T-helper 9 cell (primary cell): ENCODE data around the gene FBL.
"Not testable (repeated sequence)": the region's sequence is repeated elsewhere in the genome, so short reads cannot be mapped to it uniquely, and the experiment has no call there.

Experiments
- DNase-seq: peaks from one replicate; pipeline ENCODE4 v3.0.0-alpha.2; 2020

FBL gene

GRCh38 chr19:39824143-39825092 lies 21.8 kb downstream of the FBL start:
- peak; percentile 78 for DNase-seq

- no peak for DNase-seq
These were observed 22.5 kb downstream of the FBL start for GRCh38 chr19:39823686-39824085.

GRCh38 chr19:39820696-39821095 lies 25.5 kb downstream of the FBL start:
- DNase-seq = no peak

- DNase-seq = no peak
These were observed 26.4 kb downstream of the FBL start for GRCh38 chr19:39819786-39820185.

GRCh38 chr19:39818626-39819097 lies 27.5 kb downstream of the FBL start:
- DNase-seq = no peak

- DNase-seq = no peak
These were observed 28.2 kb downstream of the FBL start for GRCh38 chr19:39817888-39818561.

- no peak for DNase-seq
These were observed 29.7 kb downstream of the FBL start for GRCh38 chr19:39816287-39817048.

GRCh38 chr19:39814595-39814994 lies 31.6 kb downstream of the FBL start:
- no peak for DNase-seq

GRCh38 chr19:39814111-39814510 lies 32.1 kb downstream of the FBL start:
- not testable (repeated sequence) for DNase-seq

GRCh38 chr19:39813264-39813993 lies 32.8 kb downstream of the FBL start:
- DNase-seq = no peak

- no peak for DNase-seq
These were observed 35.1 kb downstream of the FBL start for GRCh38 chr19:39811064-39811463.

- DNase-seq = no peak
These were observed 35.8 kb downstream of the FBL start for GRCh38 chr19:39810424-39810823.

- no peak for DNase-seq
These were observed 36.8 kb downstream of the FBL start for GRCh38 chr19:39809368-39809767.

- DNase-seq = not testable (repeated sequence)
These were observed 37.5 kb downstream of the FBL start for GRCh38 chr19:39808688-39809087.

GRCh38 chr19:39807846-39808364 lies 38.3 kb downstream of the FBL start:
- DNase-seq = no peak

GRCh38 chr19:39805104-39805503 lies 41.1 kb downstream of the FBL start:
- no peak for DNase-seq

GRCh38 chr19:39802958-39803357 lies 43.2 kb downstream of the FBL start:
- DNase-seq = no peak

- no peak for DNase-seq
These were observed 49.1 kb downstream of the FBL start for GRCh38 chr19:39797083-39797482.

- no peak for DNase-seq
These were observed 50.1 kb downstream of the FBL start for GRCh38 chr19:39796000-39796498.

GRCh38 chr19:39795001-39795400 lies 51.2 kb downstream of the FBL start:
- DNase-seq = no peak

- peak; percentile 67 for DNase-seq
These were observed 53.1 kb downstream of the FBL start for GRCh38 chr19:39792999-39793546.

GRCh38 chr19:39788244-39788643 lies 57.9 kb downstream of the FBL start:
- DNase-seq = no peak
